Measurements from ENCODE around the gene TNFAIP8. TPM values are rescaled to one million over a fixed set of nuclear protein-coding genes. Genes with fewer than 3 reads are reported as not detected.

TNFAIP8 gene
- total RNA-seq, 1 experiment from 2014 or later: 24.1 TPM

GRCh38 chr5:119385136-119385535, 29.3 kb downstream of the TNFAIP8 start (continued):
- TF ChIP-seq GRHL2 (CRISPR knock-in tag; IDR thresholded peaks at IDR 0.05; ENCODE audit: insufficient replicate concordance, severe bottlenecking) (no peak), CTCF (IDR thresholded peaks at IDR 0.05) (no peak)

- POLR2A ChIA-PET: no interaction called here
- DNase-seq (ENCODE audit: low spot score) (no peak), ATAC-seq (no peak)
- Mint-ChIP-seq H3K36me3 (no peaks in the 10 kb centered on the region), H3K4me1 (peaks cover 52% of the 10 kb centered on the region), H3K27ac (no peak overlapping the region), H3K27me3 (ENCODE audit: low read depth) (no peaks in the 10 kb centered on the region), H3K9me3 (no peaks in the 10 kb centered on the region), H3K4me3 (no peak overlapping the region)
- TF ChIP-seq TP53 (CRISPR knock-in tag; IDR thresholded peaks at IDR 0.05): no peak
- TF ChIP-seq PRDM15 (CRISPR knock-in tag; IDR thresholded peaks at IDR 0.05): no peak
- no peak for TF ChIP-seq TEAD1 (CRISPR knock-in tag; IDR thresholded peaks at IDR 0.05)
- TF ChIP-seq ZBTB43 (CRISPR knock-in tag; IDR thresholded peaks at IDR 0.05): no peak
- CTCF ChIA-PET: no interaction called here
Observed at GRCh38 chr5:119385536-119386128, 29.8 kb downstream of the TNFAIP8 start.

GRCh38 chr5:119386596-119387344, 31.0 kb downstream of the TNFAIP8 start:
- Mint-ChIP-seq H3K27me3 (ENCODE audit: low read depth) (no peaks in the 10 kb centered on the region), H3K9me3 (no peaks in the 10 kb centered on the region), H3K4me1 (peaks cover 52% of the 10 kb centered on the region), H3K36me3 (no peaks in the 10 kb centered on the region), H3K27ac (no peak overlapping the region), H3K4me3 (no peak overlapping the region)
- DNase-seq (ENCODE audit: low spot score) (no peak), ATAC-seq (no peak)
- ChIA-PET CTCF (no interaction called here), POLR2A (no interaction called here)
- TF ChIP-seq E2F1 (CRISPR knock-in tag; IDR thresholded peaks at IDR 0.05): no peak
- TF ChIP-seq CREM (CRISPR knock-in tag; IDR thresholded peaks at IDR 0.05): no peak
- no peak for TF ChIP-seq SMAD4 (CRISPR knock-in tag; IDR thresholded peaks at IDR 0.05)
- no peak for TF ChIP-seq JAZF1 (CRISPR knock-in tag; IDR thresholded peaks at IDR 0.05)
- TF ChIP-seq CREB1 (CRISPR knock-in tag; IDR thresholded peaks at IDR 0.05): no peak

All from WTC11 (cell line).